Endothelial cell of umbilical vein (primary cell): ENCODE results near the gene TTLL12.

Source experiments
- CTCF ChIP-seq, 2 donors: IDR thresholded peaks; 1 replicate in 1 of 2; 2 replicates in 1 of 2; pipeline ENCODE4 v1.5.1; 2011; ENCODE audit warnings: low read length in 2 of 2, mild to moderate bottlenecking in 2 of 2, moderate library complexity in 2 of 2, control low read depth in 1 of 2, inconsistent platforms in 1 of 2, low read depth in 1 of 2; ENCODE audit not compliant: insufficient read depth in 1 of 2; ENCODE audit errors: extremely low read depth in 1 of 2
- EZH2 ChIP-seq: IDR thresholded peaks from 2 replicates; pipeline ENCODE4 v1.6.1; 2012; ENCODE audit warnings: borderline replicate concordance, low read depth, mild to moderate bottlenecking, moderate library complexity, low read length, inconsistent platforms; ENCODE audit not compliant: severe bottlenecking
- FOS ChIP-seq: IDR thresholded peaks from 2 replicates; pipeline ENCODE4 v1.6.1; 2011; ENCODE audit warnings: mild to moderate bottlenecking, low read length, moderate library complexity, borderline replicate concordance; ENCODE audit not compliant: insufficient read depth
- JUN ChIP-seq: IDR thresholded peaks from 2 replicates; pipeline ENCODE4 v1.6.1; 2011; ENCODE audit warnings: borderline replicate concordance, low read depth; ENCODE audit not compliant: insufficient read length, insufficient read depth
- MAX ChIP-seq: IDR thresholded peaks from 2 replicates; pipeline ENCODE4 v1.6.1; 2011; ENCODE audit not compliant: insufficient read depth, insufficient read length
- MYC ChIP-seq: IDR thresholded peaks from one replicate; pipeline ENCODE4 v1.6.1; 2011; ENCODE audit warnings: mild to moderate bottlenecking, low read depth, low read length
- POLR2A ChIP-seq: IDR thresholded peaks from 2 replicates; pipeline ENCODE4 v1.6.1; 2012; ENCODE audit warnings: low read depth, mild to moderate bottlenecking, control low read depth, low read length
- POLR2AphosphoS5 ChIP-seq: IDR thresholded peaks from 2 replicates; pipeline ENCODE4 v1.6.1; 2012; ENCODE audit warnings: low read depth, mild to moderate bottlenecking, control low read depth, low read length, moderate library complexity; ENCODE audit not compliant: insufficient read depth

GRCh38 chr22:43118024-43118849 lies 68.7 kb downstream of the TTLL12 start:
- TF ChIP-seq CTCF (IDR thresholded peaks at IDR 0.05; ENCODE audit: extremely low read depth in 1 of 2, insufficient read depth in 1 of 2, low read depth in 1 of 2, low read length in 2 of 2) (no peak), MAX (no peak), POLR2A (no peak), JUN (no peak), EZH2 (no peak), POLR2AphosphoS5 (no peak), MYC (no peak), FOS (no peak)
